ENCODE results near the gene ABAT.

DNA sequence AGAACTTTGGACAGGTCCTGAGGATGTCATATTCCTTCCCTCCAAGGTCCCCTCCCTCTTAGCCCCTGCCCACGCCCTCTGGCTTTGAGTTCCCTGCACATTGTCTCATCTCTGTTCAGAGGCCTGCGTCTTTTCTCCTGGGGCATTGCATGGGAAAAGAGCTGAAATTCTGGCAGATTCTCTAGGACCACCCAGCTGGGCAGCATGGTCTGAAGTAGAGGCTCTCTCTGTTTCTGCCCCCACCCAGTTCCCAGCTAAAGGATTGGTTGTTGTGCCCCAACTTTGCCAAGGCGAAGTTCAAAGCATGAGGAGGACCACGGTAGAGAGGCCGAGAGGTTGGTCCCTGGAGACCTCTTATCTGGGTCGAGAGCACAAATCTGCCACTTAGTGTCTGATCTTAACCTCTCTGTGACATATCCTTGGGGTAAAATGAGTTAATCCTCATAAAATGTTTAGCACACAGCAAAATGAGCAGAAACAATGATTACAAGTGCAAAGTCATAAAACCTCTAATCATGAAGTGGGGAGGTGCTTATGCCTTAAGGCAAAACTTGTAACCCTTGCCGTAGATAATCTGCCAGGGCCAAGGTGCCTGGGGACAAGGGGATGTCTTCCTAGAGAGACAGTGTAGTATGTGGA lies 2.4 kb downstream of the ABAT start:
- TF ChIP-seq, protein P1, sequence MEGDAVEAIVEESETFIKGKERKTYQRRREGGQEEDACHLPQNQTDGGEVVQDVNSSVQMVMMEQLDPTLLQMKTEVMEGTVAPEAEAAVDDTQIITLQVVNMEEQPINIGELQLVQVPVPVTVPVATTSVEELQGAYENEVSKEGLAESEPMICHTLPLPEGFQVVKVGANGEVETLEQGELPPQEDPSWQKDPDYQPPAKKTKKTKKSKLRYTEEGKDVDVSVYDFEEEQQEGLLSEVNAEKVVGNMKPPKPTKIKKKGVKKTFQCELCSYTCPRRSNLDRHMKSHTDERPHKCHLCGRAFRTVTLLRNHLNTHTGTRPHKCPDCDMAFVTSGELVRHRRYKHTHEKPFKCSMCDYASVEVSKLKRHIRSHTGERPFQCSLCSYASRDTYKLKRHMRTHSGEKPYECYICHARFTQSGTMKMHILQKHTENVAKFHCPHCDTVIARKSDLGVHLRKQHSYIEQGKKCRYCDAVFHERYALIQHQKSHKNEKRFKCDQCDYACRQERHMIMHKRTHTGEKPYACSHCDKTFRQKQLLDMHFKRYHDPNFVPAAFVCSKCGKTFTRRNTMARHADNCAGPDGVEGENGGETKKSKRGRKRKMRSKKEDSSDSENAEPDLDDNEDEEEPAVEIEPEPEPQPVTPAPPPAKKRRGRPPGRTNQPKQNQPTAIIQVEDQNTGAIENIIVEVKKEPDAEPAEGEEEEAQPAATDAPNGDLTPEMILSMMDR (IDR thresholded peaks at IDR 0.05), result no peak
- TF ChIP-seq POLR2A (IDR thresholded peaks at IDR 0.05; ENCODE audit: low read depth), result no peak

All from esophagus muscularis mucosa (tissue), 3 donors.